Gastrocnemius medialis (tissue), 4 donors: Measurements from ENCODE around the gene ZNF513. TPM values are rescaled to one million over a fixed set of nuclear protein-coding genes. Genes with fewer than 3 reads are reported as not detected.
A peak's percentile ranks its signal among the peaks of the same experiment; 100 is the strongest.

Experiments
- ATAC-seq, 2 donors: fragments of 150-250 bp; one replicate each; pipeline ENCODE4 v1.9.1; 2016
- DNase-seq, 2 donors: peaks; one replicate each; pipeline ENCODE4 v3.0.0-alpha.2; 2019
- H3K27ac ChIP-seq, 4 donors: fragments of 200-600 bp; sonication (generic); 1 replicate in 1 of 4; 2 replicates in 3 of 4; pipeline ENCODE4 v1.5.1; 2016 to 2018; ENCODE audit warnings: mild to moderate bottlenecking in 2 of 4, moderate library complexity in 1 of 4
- H3K27me3 ChIP-seq, 3 donors: fragments of 200-600 bp; sonication (generic) in 2 of 3; 1 replicate in 1 of 3; 2 replicates in 2 of 3; pipeline versions ENCODE4 v1.5.1 to v1.6.0; 2016 to 2019; ENCODE audit warnings: mild to moderate bottlenecking in 1 of 3, moderate library complexity in 1 of 3
- H3K36me3 ChIP-seq, 2 donors: fragments of 200-600 bp; sonication (generic) in 1 of 2; one replicate each; pipeline ENCODE4 v1.5.1; 2017 to 2018
- H3K4me1 ChIP-seq, 2 donors: fragments of 200-600 bp; sonication (generic) in 1 of 2; one replicate each; pipeline ENCODE4 v1.5.1; 2016 to 2017; ENCODE audit warnings: mild to moderate bottlenecking in 2 of 2
- H3K4me3 ChIP-seq, 4 donors: fragments of 200-600 bp; sonication (generic) in 3 of 4; 1 replicate in 1 of 4; 2 replicates in 3 of 4; pipeline ENCODE4 v1.5.1; 2016 to 2019; ENCODE audit warnings: mild to moderate bottlenecking in 2 of 4
- H3K9me3 ChIP-seq, 3 donors: fragments of 200-600 bp; sonication (generic) in 2 of 3; 1 replicate in 1 of 3; 2 replicates in 2 of 3; pipeline ENCODE4 v1.5.1; 2016 to 2019
- POLR2A ChIP-seq, 2 donors: fragments of 450-650 bp; IDR thresholded peaks; one replicate each; pipeline ENCODE4 v1.6.1; 2017; ENCODE audit warnings: antibody characterized with exemption in 2 of 2, mild to moderate bottlenecking in 2 of 2, moderate library complexity in 2 of 2
- in situ Hi-C, 4 donors: fragments of 200-750 bp; cut with MboI; loops; one replicate each; pipeline versions ENCODE4 v1.15.0 to v1.8.0; 2017; ENCODE audit warnings: low sequenced_read_pairs in 4 of 4
- intact Hi-C: fragments of 100-400 bp; cut with DNase I; formaldehyde crosslinking; loops from one replicate; pipeline ENCODE4 v1.15.1; 2023; ENCODE audit warnings: low total_unique reads
- total RNA-seq, 4 donors: library from RNA; depleted of rRNA; stranded (reverse); fragments of >200 nt; gene quantifications; one replicate each; pipeline versions ENCODE4 v1.1.0 to v1.2.3, GENCODE V29; 2016
- TF ChIP-seq, protein P1 (sequence below), 5 experiments: fragments of 450-650 bp in 3 of 5; fragments of 200-600 bp in 2 of 5; sonication (generic) in 2 of 5; IDR thresholded peaks in 4 of 5; conservative IDR thresholded peaks in 1 of 5; 1 replicate in 4 of 5; 2 replicates in 1 of 5; pipeline ENCODE4 v1.5.1; 2016 to 2019; ENCODE audit warnings: antibody characterized with exemption in 5 of 5, mild to moderate bottlenecking in 3 of 5, moderate library complexity in 3 of 5

The ZNF513 gene
- total RNA-seq, 4 donors from 2014 or later, result 2.0 to 7.6 (median 4.5) TPM

- DNase-seq, result peak in 1 of 2 donors; percentile 28
- intact Hi-C loops, result loop anchor here (1.0 to 10.0 kb wide), 4 partner anchors 9 to 286 kb away; partner anchors contain the start of genes KHK and ZNF513
- no peaks in the 10 kb centered on the region for H3K27me3 ChIP-seq
- H3K27ac ChIP-seq, result peak overlapping the region; percentile 94 to 98 (median 96)
- ATAC-seq, result peak; percentile 26 to 29
- no peaks in the 10 kb centered on the region for H3K9me3 ChIP-seq
- peaks cover 3 to 68% of the 10 kb centered on the region in 2 donors for H3K36me3 ChIP-seq
- in situ Hi-C loops, result no loop called here
- TF ChIP-seq, protein P1, sequence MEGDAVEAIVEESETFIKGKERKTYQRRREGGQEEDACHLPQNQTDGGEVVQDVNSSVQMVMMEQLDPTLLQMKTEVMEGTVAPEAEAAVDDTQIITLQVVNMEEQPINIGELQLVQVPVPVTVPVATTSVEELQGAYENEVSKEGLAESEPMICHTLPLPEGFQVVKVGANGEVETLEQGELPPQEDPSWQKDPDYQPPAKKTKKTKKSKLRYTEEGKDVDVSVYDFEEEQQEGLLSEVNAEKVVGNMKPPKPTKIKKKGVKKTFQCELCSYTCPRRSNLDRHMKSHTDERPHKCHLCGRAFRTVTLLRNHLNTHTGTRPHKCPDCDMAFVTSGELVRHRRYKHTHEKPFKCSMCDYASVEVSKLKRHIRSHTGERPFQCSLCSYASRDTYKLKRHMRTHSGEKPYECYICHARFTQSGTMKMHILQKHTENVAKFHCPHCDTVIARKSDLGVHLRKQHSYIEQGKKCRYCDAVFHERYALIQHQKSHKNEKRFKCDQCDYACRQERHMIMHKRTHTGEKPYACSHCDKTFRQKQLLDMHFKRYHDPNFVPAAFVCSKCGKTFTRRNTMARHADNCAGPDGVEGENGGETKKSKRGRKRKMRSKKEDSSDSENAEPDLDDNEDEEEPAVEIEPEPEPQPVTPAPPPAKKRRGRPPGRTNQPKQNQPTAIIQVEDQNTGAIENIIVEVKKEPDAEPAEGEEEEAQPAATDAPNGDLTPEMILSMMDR (IDR thresholded peaks at IDR 0.05 in 4 of 5, conservative IDR thresholded peaks at IDR 0.05 in 1 of 5), result no peak
- TF ChIP-seq POLR2A (IDR thresholded peaks at IDR 0.05), result no peak
- H3K4me3 ChIP-seq, result peak overlapping the region; percentile 94 to 100 (median 96)
- peaks cover 28 to 35% of the 10 kb centered on the region in 2 donors for H3K4me1 ChIP-seq
These were observed 9.5 kb downstream of the ZNF513 start for GRCh38 chr2:27370816-27371620.

DNA sequence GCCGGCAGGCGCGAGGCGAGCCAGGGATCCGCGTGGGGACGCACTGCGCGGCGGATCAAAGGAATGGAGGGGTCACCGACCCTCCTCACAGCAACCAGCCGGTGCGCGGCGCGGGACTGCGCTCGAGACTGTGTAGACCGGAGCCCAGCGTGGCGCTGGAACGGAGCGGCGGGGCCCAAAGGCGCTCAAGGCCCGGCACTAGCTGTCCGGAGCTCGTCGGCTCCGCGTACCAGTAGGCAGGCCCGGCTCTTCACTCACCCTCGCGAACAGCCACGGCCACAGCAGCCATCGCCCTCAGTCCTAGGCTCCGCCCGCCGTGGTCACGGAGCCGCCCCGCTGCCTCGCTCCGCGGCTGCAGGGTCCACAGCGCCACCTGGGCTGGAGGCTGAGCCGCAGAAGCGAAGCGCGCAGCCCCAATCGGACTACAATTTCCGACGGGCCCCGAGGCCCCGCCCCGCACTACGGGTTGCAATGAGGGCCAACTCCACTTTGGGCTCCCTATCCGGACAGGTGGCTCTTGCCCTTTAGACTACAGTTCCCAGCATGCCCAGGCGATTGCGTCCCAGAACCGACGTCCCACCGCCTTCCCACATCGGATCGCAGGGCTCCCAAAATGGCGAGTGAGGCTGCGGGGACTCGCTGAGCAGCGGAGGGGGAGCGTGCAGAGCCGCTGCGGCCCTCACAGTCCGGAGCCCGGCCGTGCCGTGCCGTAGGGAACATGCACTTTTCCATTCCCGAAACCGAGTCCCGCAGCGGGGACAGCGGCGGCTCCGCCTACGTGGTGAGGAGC is 10.3 kb downstream of the ZNF513 start, which contains the start of the genes EIF2B4 and SNX17:
EIF2B4 (minus strand) TSS at position 313 of the 790 bp plus-strand sequence; CDS start at position 289, 24 bp downstream.
SNX17 (plus strand) TSS at position 591 of the 790 bp plus-strand sequence; CDS start at position 719, 128 bp downstream.
- TF ChIP-seq, protein P1 (IDR thresholded peaks at IDR 0.05 in 4 of 5, conservative IDR thresholded peaks at IDR 0.05 in 1 of 5), result peak; percentile 53 to 81 (median 74)
- TF ChIP-seq POLR2A (IDR thresholded peaks at IDR 0.05), result peak; percentile 68 to 81
- intact Hi-C loops (loop anchor here (1.0 to 10.0 kb wide), 4 partner anchors 10 to 285 kb away; partner anchors contain the start of genes KHK and ZNF513), in situ Hi-C loops (no loop called here)
- Histone ChIP-seq H3K9me3 (no peaks in the 10 kb centered on the region), H3K36me3 (peaks cover 3 to 68% of the 10 kb centered on the region in 2 donors), H3K4me1 (peaks cover 28 to 35% of the 10 kb centered on the region in 2 donors), H3K27ac (peak within 1 kb of the TSS; percentile 94 to 98 (median 96)), H3K4me3 (peak within 1 kb of the TSS; percentile 96 to 100 (median 98)), H3K27me3 (no peaks in the 10 kb centered on the region)
- DNase-seq (peak; percentile 99), ATAC-seq (peak; percentile 92 to 93)

- intact Hi-C loops (loop anchor here (1.0 to 10.0 kb wide), 4 partner anchors 11 to 285 kb away; partner anchors contain the start of genes KHK and ZNF513), in situ Hi-C loops (no loop called here)
- Histone ChIP-seq H3K36me3 (peaks cover 3 to 66% of the 10 kb centered on the region in 2 donors), H3K4me3 (peak overlapping the region; percentile 96 to 100 (median 98)), H3K27me3 (no peaks in the 10 kb centered on the region), H3K4me1 (peaks cover 28 to 35% of the 10 kb centered on the region in 2 donors), H3K9me3 (no peaks in the 10 kb centered on the region), H3K27ac (peak overlapping the region; percentile 94 to 98 (median 96))
- TF ChIP-seq, protein P1 (IDR thresholded peaks at IDR 0.05 in 4 of 5, conservative IDR thresholded peaks at IDR 0.05 in 1 of 5), result no peak
- peak; percentile 24 to 40 for ATAC-seq
- peak in 1 of 2 donors; percentile 57 for DNase-seq
These were observed 11.0 kb downstream of the ZNF513 start for GRCh38 chr2:27369471-27370025.

GRCh38 chr2:27363933-27364332 is 16.6 kb downstream of the ZNF513 start:
- DNase-seq (no peak), ATAC-seq (no peak)
- in situ Hi-C loops (no loop called here), intact Hi-C loops (no loop called here)
- H3K27me3 ChIP-seq, result no peaks in the 10 kb centered on the region
- no peaks in the 10 kb centered on the region for H3K9me3 ChIP-seq
- no peak overlapping the region for H3K27ac ChIP-seq
- H3K4me1 ChIP-seq, result peaks cover 5% of the 10 kb centered on the region in 2 donors
- H3K4me3 ChIP-seq, result no peak overlapping the region
- TF ChIP-seq POLR2A (IDR thresholded peaks at IDR 0.05), result no peak
- TF ChIP-seq, protein P1 (IDR thresholded peaks at IDR 0.05 in 4 of 5, conservative IDR thresholded peaks at IDR 0.05 in 1 of 5), result no peak
- peaks cover 3 to 50% of the 10 kb centered on the region in 2 donors for H3K36me3 ChIP-seq
